ENCODE results near the gene ARHGAP10. TPM values are rescaled to one million over a fixed set of nuclear protein-coding genes. Genes with fewer than 3 reads are reported as not detected.

Gene ARHGAP10
- total RNA-seq, 4 donors from 2014 or later, result 131 to 217 (median 206) TPM

- no peak for TF ChIP-seq POLR2A (IDR thresholded peaks at IDR 0.05)
- TF ChIP-seq EP300 (IDR thresholded peaks at IDR 0.05), result no peak
- no peak for TF ChIP-seq CTCF (IDR thresholded peaks at IDR 0.05)
- WGBS, 2 donors, result 80 to 84% methylated on average over 3 of the region's 3 CpGs
- H3K4me1 ChIP-seq, result peaks cover 0 to 39% (median 0%) of the 10 kb centered on the region in 4 donors
Measured at GRCh38 chr4:147985376-147985775, 253.5 kb downstream of the ARHGAP10 start.

GRCh38 chr4:147987252-147987651, 255.4 kb downstream of the ARHGAP10 start:
- H3K4me3 ChIP-seq, result no peak overlapping the region
- H3K4me1 ChIP-seq, result peaks cover 0 to 40% (median 3%) of the 10 kb centered on the region in 4 donors
- TF ChIP-seq POLR2A (IDR thresholded peaks at IDR 0.05), result no peak
- TF ChIP-seq CTCF (IDR thresholded peaks at IDR 0.05), result no peak
- TF ChIP-seq EP300 (IDR thresholded peaks at IDR 0.05), result no peak
- no peaks in the 10 kb centered on the region for H3K9me3 ChIP-seq
- WGBS, 2 donors, result 80 to 89% methylated on average over 4 of the region's 4 CpGs
- DNase-seq (ENCODE audit: low spot score in 2 of 2), result no peak
- peaks cover 0 to 7% (median 0%) of the 10 kb centered on the region in 3 donors for H3K36me3 ChIP-seq
- H3K27ac ChIP-seq, result no peak overlapping the region
- H3K27me3 ChIP-seq, result no peaks in the 10 kb centered on the region

More at GRCh38 chr4:147985376-147985775, 253.5 kb downstream of the ARHGAP10 start:
- Histone ChIP-seq H3K27ac (no peak overlapping the region), H3K4me3 (no peak overlapping the region), H3K36me3 (peaks cover 0 to 7% (median 0%) of the 10 kb centered on the region in 3 donors), H3K27me3 (no peaks in the 10 kb centered on the region), H3K9me3 (no peaks in the 10 kb centered on the region)
- no peak for DNase-seq (ENCODE audit: low spot score in 2 of 2)

- Histone ChIP-seq H3K4me3 (no peak overlapping the region), H3K9me3 (no peaks in the 10 kb centered on the region), H3K27me3 (no peaks in the 10 kb centered on the region), H3K27ac (no peak overlapping the region), H3K36me3 (no peaks in the 10 kb centered on the region), H3K4me1 (peaks cover 0 to 54% (median 12%) of the 10 kb centered on the region in 4 donors)
- no peak for DNase-seq (ENCODE audit: low spot score in 2 of 2)
- 45 to 57% methylated on average over 11 of the region's 11 CpGs for WGBS, 2 donors
- TF ChIP-seq POLR2A (IDR thresholded peaks at IDR 0.05), result no peak
- TF ChIP-seq CTCF (IDR thresholded peaks at IDR 0.05), result no peak
- TF ChIP-seq EP300 (IDR thresholded peaks at IDR 0.05), result no peak
Measured at GRCh38 chr4:147991543-147992283, 259.8 kb downstream of the ARHGAP10 start.

GRCh38 chr4:147994076-147994475, 262.2 kb downstream of the ARHGAP10 start:
- no peak for DNase-seq (ENCODE audit: low spot score in 2 of 2)
- Histone ChIP-seq H3K4me3 (no peak overlapping the region), H3K9me3 (no peaks in the 10 kb centered on the region), H3K27me3 (no peaks in the 10 kb centered on the region), H3K27ac (peak overlapping the region in 1 of 4 donors; percentile 4), H3K36me3 (peaks cover 0 to 1% (median 0%) of the 10 kb centered on the region in 3 donors), H3K4me1 (peaks cover 0 to 50% (median 12%) of the 10 kb centered on the region in 4 donors)
- 30% methylated on average over 3 of the region's 3 CpGs for WGBS, 2 donors
- no peak for TF ChIP-seq EP300 (IDR thresholded peaks at IDR 0.05)
- TF ChIP-seq CTCF (IDR thresholded peaks at IDR 0.05), result no peak
- no peak for TF ChIP-seq POLR2A (IDR thresholded peaks at IDR 0.05)
